Omental fat pad (tissue), 4 donors: ENCODE results near the gene MACROD2. TPM values are rescaled to one million over a fixed set of nuclear protein-coding genes. Genes with fewer than 3 reads are reported as not detected.
A peak's percentile ranks its signal among the peaks of the same experiment; 100 is the strongest.

Source experiments
- ATAC-seq: fragments of 150-250 bp; one replicate; pipeline ENCODE4 v1.9.1; 2016; ENCODE audit warnings: mild to moderate bottlenecking, moderate library complexity; ENCODE audit not compliant: low FRiP score
- DNase-seq: peaks from one replicate; pipeline ENCODE4 v3.0.0-alpha.2; 2019; ENCODE audit warnings: low spot score
- CTCF ChIP-seq, 3 donors: fragments of 450-650 bp; IDR thresholded peaks; one replicate each; pipeline ENCODE4 v1.5.1; 2016 to 2017; ENCODE audit warnings: antibody characterized with exemption in 3 of 3, mild to moderate bottlenecking in 3 of 3, moderate library complexity in 2 of 3
- total RNA-seq, 4 donors: library from RNA; depleted of rRNA; stranded (reverse); fragments of >200 nt; gene quantifications; one replicate each; pipeline ENCODE4 v1.1.0, GENCODE V29; 2016

The MACROD2 gene
- total RNA-seq, 4 donors from 2014 or later: 6.8 to 54.1 (median 7.4) TPM

GRCh38 chr20:14337400-14338171, 342.3 kb downstream of the MACROD2 start, which contains the start of gene FLRT3:
Gene FLRT3, minus strand, starts transcription at chr20:14337612. Its CDS starts 10,106 bp downstream, at chr20:14327506.
- ATAC-seq: peak; percentile 95

DNA sequence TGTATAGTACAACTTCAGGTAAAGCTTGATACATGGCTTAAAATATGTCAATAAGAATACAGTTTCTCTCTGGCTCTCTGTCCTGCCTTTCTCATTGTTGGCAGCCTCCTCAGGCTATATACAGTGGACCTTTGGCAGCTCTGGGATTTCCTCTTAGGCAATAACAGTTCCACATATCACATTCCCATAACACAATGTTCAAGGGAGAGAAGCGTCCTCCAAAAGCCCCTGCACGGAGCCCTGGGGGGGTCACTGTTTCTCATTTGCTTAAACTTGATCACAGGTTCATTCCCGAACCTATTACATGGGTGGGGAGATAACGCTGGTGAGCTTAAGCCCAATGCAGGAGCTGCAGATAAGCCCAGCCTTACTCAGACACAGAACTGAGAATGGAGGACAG, 346.5 kb downstream of the MACROD2 start:
- TF ChIP-seq CTCF (IDR thresholded peaks at IDR 0.05): no peak
- ATAC-seq: no peak
- DNase-seq: no peak

More at GRCh38 chr20:14337400-14338171, 342.3 kb downstream of the MACROD2 start, which contains the start of gene FLRT3:
- peak; percentile 32 for DNase-seq
- TF ChIP-seq CTCF (IDR thresholded peaks at IDR 0.05): no peak

DNA sequence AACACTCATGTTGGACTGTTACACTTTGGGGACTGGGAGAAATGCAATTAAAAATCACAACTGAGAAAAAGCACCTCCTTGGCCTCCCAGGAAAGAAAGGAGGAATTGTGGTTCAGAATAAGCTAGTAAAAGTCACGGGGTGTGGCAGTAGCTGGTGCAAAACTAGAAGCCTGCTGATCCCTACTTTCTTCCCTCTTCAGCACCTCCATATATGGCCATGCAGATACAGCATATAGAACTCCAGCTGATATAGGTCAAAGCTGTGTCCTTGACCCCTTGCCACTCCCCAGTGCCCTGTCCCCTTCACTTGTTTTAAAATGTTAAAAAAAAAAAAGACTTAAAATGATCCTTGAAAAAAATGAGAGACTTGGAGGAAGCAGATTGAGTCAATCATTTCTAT, 347.6 kb downstream of the MACROD2 start:
- no peak for DNase-seq
- ATAC-seq: no peak
- no peak for TF ChIP-seq CTCF (IDR thresholded peaks at IDR 0.05)

GRCh38 chr20:14343491-14344065, 348.3 kb downstream of the MACROD2 start:
- no peak for DNase-seq
- no peak for ATAC-seq
- TF ChIP-seq CTCF (IDR thresholded peaks at IDR 0.05): no peak

- DNase-seq (no peak), ATAC-seq (no peak)
- TF ChIP-seq CTCF (IDR thresholded peaks at IDR 0.05): no peak
Measured at GRCh38 chr20:14344746-14345145, 349.4 kb downstream of the MACROD2 start.

- ATAC-seq (no peak), DNase-seq (no peak)
- no peak for TF ChIP-seq CTCF (IDR thresholded peaks at IDR 0.05)
Measured at GRCh38 chr20:14355791-14356190, 360.5 kb downstream of the MACROD2 start.

DNA sequence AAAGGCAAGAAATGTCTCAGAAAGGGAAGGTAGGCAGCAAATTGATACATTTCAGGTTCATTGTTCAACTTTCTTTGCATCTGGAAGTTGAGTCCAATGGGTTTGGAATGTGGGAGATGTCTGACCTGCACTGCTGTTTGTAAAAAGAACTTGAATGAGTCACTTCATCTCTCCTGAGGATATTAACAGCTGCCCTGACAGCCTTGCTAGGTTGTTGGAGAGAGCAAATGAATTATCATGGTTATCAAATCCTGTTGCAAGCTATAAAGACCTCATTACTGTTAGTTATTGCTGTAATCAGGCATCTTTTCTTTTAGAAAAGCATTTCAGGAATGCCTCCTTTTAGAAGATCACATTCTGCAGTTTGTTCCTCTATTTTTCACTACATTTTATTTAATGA, 365.1 kb downstream of the MACROD2 start:
- no peak for TF ChIP-seq CTCF (IDR thresholded peaks at IDR 0.05)
- DNase-seq (no peak), ATAC-seq (no peak)
